SK-N-SH treated with all-trans-retinoic acid at 6 μM for 48 hours (cell line): Measurements from ENCODE around the gene PAQR8.

Experiments used
- ARNTL ChIP-seq: fragments of 450-650 bp; formaldehyde crosslinking; IDR thresholded peaks from 2 replicates; pipeline ENCODE4 v1.5.0; 2020; ENCODE audit warnings: low read depth, mild to moderate bottlenecking, moderate library complexity, borderline replicate concordance
- ESRRG ChIP-seq: fragments of 250-450 bp; sonication (Bioruptor Pico); IDR thresholded peaks from 2 replicates; pipeline ENCODE4 v1.6.1; 2021; ENCODE audit warnings: mild to moderate bottlenecking
- OSR1 ChIP-seq: fragments of 250-450 bp; sonication (Bioruptor Pico); IDR thresholded peaks from 2 replicates; pipeline ENCODE4 v1.8.0; 2022; ENCODE audit warnings: moderate library complexity, mild to moderate bottlenecking, inconsistent platforms
- TF ChIP-seq, protein P1 (sequence below): fragments of 250-450 bp; sonication (Bioruptor Pico); IDR thresholded peaks from 2 replicates; pipeline ENCODE4 v1.5.1; 2021; ENCODE audit warnings: mild to moderate bottlenecking, moderate library complexity

DNA sequence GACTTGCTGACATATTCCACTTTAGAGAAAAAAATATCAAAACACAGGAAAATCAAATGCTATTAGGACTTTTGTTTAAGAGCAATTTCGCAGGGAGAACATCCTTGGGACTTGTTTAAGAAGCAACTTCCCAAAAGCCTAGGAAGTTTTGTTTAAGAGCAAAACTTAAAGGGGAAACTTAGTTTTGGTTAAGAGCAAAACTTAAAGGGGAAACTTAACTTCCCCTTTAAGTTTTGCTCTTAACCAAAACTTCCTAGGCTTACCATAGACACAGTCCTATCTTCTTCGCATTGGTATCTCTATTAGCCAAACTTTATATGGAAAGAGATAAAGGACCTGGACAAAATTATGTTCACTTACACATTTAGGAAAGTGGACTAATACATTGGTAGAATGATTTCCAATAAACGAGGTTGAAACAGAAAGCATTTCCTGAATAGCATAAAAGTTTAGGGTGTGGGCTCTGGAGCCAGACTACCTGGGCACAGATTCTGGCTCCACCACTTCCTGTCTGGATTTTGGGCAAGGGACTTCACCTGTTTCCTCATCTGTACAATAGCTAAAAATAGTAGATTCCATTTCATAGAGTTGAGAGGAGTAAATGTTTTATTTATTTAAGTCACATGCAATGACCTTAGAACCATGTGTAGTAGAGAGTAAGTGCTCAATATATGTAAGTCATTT is 15.7 kb downstream of the PAQR8 start:
- no peak for TF ChIP-seq ESRRG
- TF ChIP-seq OSR1 (CRISPR knock-in tag): no peak
- TF ChIP-seq ARNTL (CRISPR knock-in tag): no peak
- TF ChIP-seq, protein P1, sequence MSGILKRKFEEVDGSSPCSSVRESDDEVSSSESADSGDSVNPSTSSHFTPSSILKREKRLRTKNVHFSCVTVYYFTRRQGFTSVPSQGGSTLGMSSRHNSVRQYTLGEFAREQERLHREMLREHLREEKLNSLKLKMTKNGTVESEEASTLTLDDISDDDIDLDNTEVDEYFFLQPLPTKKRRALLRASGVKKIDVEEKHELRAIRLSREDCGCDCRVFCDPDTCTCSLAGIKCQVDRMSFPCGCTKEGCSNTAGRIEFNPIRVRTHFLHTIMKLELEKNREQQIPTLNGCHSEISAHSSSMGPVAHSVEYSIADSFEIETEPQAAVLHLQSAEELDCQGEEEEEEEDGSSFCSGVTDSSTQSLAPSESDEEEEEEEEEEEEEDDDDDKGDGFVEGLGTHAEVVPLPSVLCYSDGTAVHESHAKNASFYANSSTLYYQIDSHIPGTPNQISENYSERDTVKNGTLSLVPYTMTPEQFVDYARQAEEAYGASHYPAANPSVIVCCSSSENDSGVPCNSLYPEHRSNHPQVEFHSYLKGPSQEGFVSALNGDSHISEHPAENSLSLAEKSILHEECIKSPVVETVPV (CRISPR knock-in tag): no peak
